AG04449 (cell line): ENCODE measurements around the gene ADRA1B.
"Not testable (repeated sequence)": the region's sequence is repeated elsewhere in the genome, so short reads cannot be mapped to it uniquely, and the experiment has no call there.

Experiments used
- CTCF ChIA-PET: fragments of 350-600 bp; formaldehyde crosslinking; extraction: SDS; loops from one replicate; lab custom pipeline; 2021; ENCODE audit warnings: antibody characterized with exemption; lab: Yijun Ruan, JAX
- POLR2A ChIA-PET: fragments of 400-600, 350-600 bp; formaldehyde crosslinking; extraction: SDS; loops from one replicate; lab custom pipeline; 2020; ENCODE audit warnings: antibody characterized with exemption, inconsistent platforms; lab: Yijun Ruan, JAX
- DNase-seq: peaks from one replicate; pipeline ENCODE4 v3.0.0-alpha.2; 2010; ENCODE audit warnings: low read depth, low spot score
- H3K4me3 ChIP-seq: 2 replicates; pipeline ENCODE4 v1.5.1; 2011; ENCODE audit warnings: low read depth, mild to moderate bottlenecking, control low read depth, low read length
- CTCF ChIP-seq: IDR thresholded peaks from one replicate; pipeline ENCODE4 v1.5.1; 2011; ENCODE audit warnings: mild to moderate bottlenecking, moderate library complexity, low read length, control low read depth, inconsistent platforms; ENCODE audit not compliant: insufficient read depth; ENCODE audit errors: missing control alignments

ADRA1B gene

GRCh38 chr5:160011471-160011870 lies 95.2 kb downstream of the ADRA1B start:
- ChIA-PET POLR2A (interaction anchor here (0.6 kb wide), 1 partner anchor 316 kb away, joined by 3 read pairs; no protein-coding TSS in a partner anchor), CTCF (interaction anchor here (0.7 to 1.8 kb wide), 6 partner anchors 10 to 567 kb away, joined by 3 to 13 read pairs (median 4); no protein-coding TSS in a partner anchor)
- no peak for TF ChIP-seq CTCF
- no peak for DNase-seq
- no peak overlapping the region for H3K4me3 ChIP-seq

- DNase-seq, POLR2A ChIA-PET, H3K4me3 ChIP-seq: not testable (repeated sequence)
- CTCF ChIA-PET: interaction anchor here (1.2 kb wide), 1 partner anchor 331 kb away, joined by 3 read pairs; no protein-coding TSS in a partner anchor
Observed at GRCh38 chr5:160014197-160014596, 97.9 kb downstream of the ADRA1B start.

- no peak for DNase-seq
- CTCF ChIA-PET: interaction anchor here (1.2 to 12.9 kb wide), 6 partner anchors 8 to 375 kb away, joined by 3 to 390 read pairs (median 37); partner anchors contain the start of gene FAM200C
- no peak for TF ChIP-seq CTCF
- POLR2A ChIA-PET: interaction anchor here (0.7 kb wide), 1 partner anchor 546 kb away, joined by 4 read pairs; no protein-coding TSS in a partner anchor
- H3K4me3 ChIP-seq: no peak overlapping the region
Observed at GRCh38 chr5:160018945-160019625, 102.8 kb downstream of the ADRA1B start.

- TF ChIP-seq CTCF: no peak
- no peak overlapping the region for H3K4me3 ChIP-seq
- DNase-seq: no peak
- ChIA-PET POLR2A (interaction anchor here (1.0 kb wide), 1 partner anchor 399 kb away, joined by 3 read pairs; no protein-coding TSS in a partner anchor), CTCF (interaction anchor here (0.8 to 12.9 kb wide), 8 partner anchors 10 to 374 kb away, joined by 3 to 390 read pairs (median 26); partner anchors contain the start of genes C1QTNF2 and FAM200C)
Observed at GRCh38 chr5:160020266-160020770, 104.0 kb downstream of the ADRA1B start.

GRCh38 chr5:160020964-160021363 lies 104.7 kb downstream of the ADRA1B start:
- DNase-seq: no peak
- ChIA-PET CTCF (interaction anchor here (0.7 to 12.9 kb wide), 32 partner anchors 8 to 577 kb away, joined by 3 to 390 read pairs (median 8); partner anchors contain the start of genes C1QTNF2, CCNJL, FAM200C and TTC1), POLR2A (no interaction called here)
- no peak overlapping the region for H3K4me3 ChIP-seq
- no peak for TF ChIP-seq CTCF

- TF ChIP-seq CTCF: peak; percentile 52
- H3K4me3 ChIP-seq: no peak overlapping the region
- ChIA-PET POLR2A (interaction anchor here (0.6 kb wide), 1 partner anchor 369 kb away, joined by 3 read pairs; no protein-coding TSS in a partner anchor), CTCF (interaction anchor here (0.6 to 12.9 kb wide), 63 partner anchors 9 to 735 kb away, joined by 3 to 390 read pairs (median 5); partner anchors contain the start of genes C1QTNF2, CCNJL, FAM200C and SLU7)
- DNase-seq: no peak
Observed at GRCh38 chr5:160021831-160022446, 105.7 kb downstream of the ADRA1B start.
